ENCODE data around the gene NEURL4.

The NEURL4 gene

GRCh38 chr17:7351665-7352502, 22.7 kb upstream of the NEURL4 start, which contains the start of gene KCTD11:
Gene KCTD11, plus strand, starts transcription at chr17:7352162.
- DNase-seq (ENCODE audit: low read depth in 1 of 2, low spot score in 1 of 2) = no peak
- no peak within 1 kb of the TSS for H3K4me3 ChIP-seq (replicated peaks; ENCODE audit: insufficient read depth, low read length)
- H3K27ac ChIP-seq (replicated peaks) = no peak within 1 kb of the TSS
- no peaks in the 10 kb centered on the region for H3K27me3 ChIP-seq (ENCODE audit: insufficient read depth, poor library complexity, severe bottlenecking)
- no peak for TF ChIP-seq GABPA (IDR thresholded peaks at IDR 0.05; ENCODE audit: low read depth)
- no peak for TF ChIP-seq CTCF (IDR thresholded peaks at IDR 0.05; ENCODE audit: insufficient read depth, low read length)

GRCh38 chr17:7348478-7349242, 19.5 kb upstream of the NEURL4 start:
- H3K27me3 ChIP-seq (ENCODE audit: insufficient read depth, poor library complexity, severe bottlenecking) = no peaks in the 10 kb centered on the region
- H3K4me3 ChIP-seq (replicated peaks; ENCODE audit: insufficient read depth, low read length) = no peak overlapping the region
- no peak for TF ChIP-seq CTCF (IDR thresholded peaks at IDR 0.05; ENCODE audit: insufficient read depth, low read length)
- TF ChIP-seq GABPA (IDR thresholded peaks at IDR 0.05; ENCODE audit: low read depth) = no peak
- TF ChIP-seq REST (IDR thresholded peaks at IDR 0.05; ENCODE audit: insufficient replicate concordance, low read depth) = no peak
- no peak for TF ChIP-seq POLR2AphosphoS5 (IDR thresholded peaks at IDR 0.05; ENCODE audit: low read depth)
- no peak for TF ChIP-seq SPI1 (IDR thresholded peaks at IDR 0.05; ENCODE audit: borderline replicate concordance, low read depth)
- H3K27ac ChIP-seq (replicated peaks) = no peak overlapping the region
- DNase-seq (ENCODE audit: low read depth in 1 of 2, low spot score in 1 of 2) = no peak

GRCh38 chr17:7347630-7348477, 18.7 kb upstream of the NEURL4 start:
- Histone ChIP-seq H3K27ac (replicated peaks) (no peak overlapping the region), H3K4me3 (replicated peaks; ENCODE audit: insufficient read depth, low read length) (no peak overlapping the region), H3K27me3 (ENCODE audit: insufficient read depth, poor library complexity, severe bottlenecking) (no peaks in the 10 kb centered on the region)
- no peak for TF ChIP-seq REST (IDR thresholded peaks at IDR 0.05; ENCODE audit: insufficient replicate concordance, low read depth)
- TF ChIP-seq GABPA (IDR thresholded peaks at IDR 0.05; ENCODE audit: low read depth) = no peak
- TF ChIP-seq POLR2AphosphoS5 (IDR thresholded peaks at IDR 0.05; ENCODE audit: low read depth) = no peak
- DNase-seq (ENCODE audit: low read depth in 1 of 2, low spot score in 1 of 2) = no peak

Measured in HL-60 (cell line).